ENCODE measurements around the gene AQP6.
A peak's percentile ranks its signal among the peaks of the same experiment; 100 is the strongest.

Gene AQP6

DNA sequence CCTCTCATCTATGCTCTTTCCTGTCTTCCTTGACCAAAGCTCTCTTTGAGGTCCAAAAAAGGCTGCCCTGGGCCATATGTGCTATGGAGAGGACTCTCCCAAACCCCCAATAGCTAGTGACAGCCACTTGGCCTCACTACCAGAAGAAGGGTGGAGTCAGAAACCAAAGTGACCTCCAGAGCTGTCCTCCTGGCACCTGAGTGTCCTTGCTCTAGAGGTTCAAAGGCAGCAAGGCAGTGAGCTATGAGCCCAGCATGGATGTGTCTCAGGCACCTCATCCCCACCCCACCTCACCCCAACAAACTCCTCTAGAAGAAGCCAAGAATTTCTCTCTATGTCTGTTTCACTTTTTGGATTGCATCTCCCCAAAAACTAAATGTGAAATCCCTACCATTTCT lies 15.2 kb upstream of the AQP6 start:
- no peak for DNase-seq

- DNase-seq, result no peak
Observed at GRCh38 chr12:49959685-49960473, 12.9 kb upstream of the AQP6 start.

DNA sequence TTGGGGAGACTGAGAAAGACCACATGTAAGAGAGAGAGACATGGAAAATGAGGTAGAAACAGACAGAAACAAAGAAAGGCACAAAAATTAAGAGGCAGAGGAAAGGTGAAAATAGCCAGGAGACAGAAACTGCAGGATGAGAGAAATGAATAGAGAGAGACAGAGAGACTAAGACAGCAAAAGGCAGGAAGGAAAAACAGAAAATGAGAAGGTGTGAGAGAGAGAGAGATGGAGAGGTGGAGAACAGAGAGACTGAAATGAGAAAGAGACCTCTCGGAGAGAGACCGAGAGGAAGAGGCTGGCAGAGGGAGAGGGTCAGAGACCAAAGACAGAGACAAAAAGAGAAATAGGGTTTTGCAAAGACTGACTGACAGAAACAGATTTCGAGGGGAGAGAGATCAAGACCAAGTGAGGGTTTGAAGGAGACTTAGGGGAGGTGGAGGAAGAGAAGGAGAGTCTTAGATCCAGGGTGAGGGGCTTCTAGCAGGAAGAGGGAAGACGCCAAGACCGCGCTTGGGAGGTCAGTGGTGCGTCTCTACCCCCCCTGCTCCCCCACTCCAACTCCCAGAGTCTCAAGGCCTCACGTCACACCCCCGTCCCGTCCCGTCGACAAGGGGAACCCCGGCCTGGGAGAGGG lies 12.2 kb upstream of the AQP6 start:
- DNase-seq, result no peak

GRCh38 chr12:49961111-49961922 lies 11.4 kb upstream of the AQP6 start, which contains the start of gene AQP5:
AQP5 (plus strand) TSS chr12:49961872; CDS start chr12:49962018, 146 bp downstream.
- no peak for DNase-seq

GRCh38 chr12:49961993-49962764 lies 10.6 kb upstream of the AQP6 start:
- DNase-seq, result no peak

GRCh38 chr12:49962861-49963765 lies 9.6 kb upstream of the AQP6 start:
- DNase-seq, result no peak

DNA sequence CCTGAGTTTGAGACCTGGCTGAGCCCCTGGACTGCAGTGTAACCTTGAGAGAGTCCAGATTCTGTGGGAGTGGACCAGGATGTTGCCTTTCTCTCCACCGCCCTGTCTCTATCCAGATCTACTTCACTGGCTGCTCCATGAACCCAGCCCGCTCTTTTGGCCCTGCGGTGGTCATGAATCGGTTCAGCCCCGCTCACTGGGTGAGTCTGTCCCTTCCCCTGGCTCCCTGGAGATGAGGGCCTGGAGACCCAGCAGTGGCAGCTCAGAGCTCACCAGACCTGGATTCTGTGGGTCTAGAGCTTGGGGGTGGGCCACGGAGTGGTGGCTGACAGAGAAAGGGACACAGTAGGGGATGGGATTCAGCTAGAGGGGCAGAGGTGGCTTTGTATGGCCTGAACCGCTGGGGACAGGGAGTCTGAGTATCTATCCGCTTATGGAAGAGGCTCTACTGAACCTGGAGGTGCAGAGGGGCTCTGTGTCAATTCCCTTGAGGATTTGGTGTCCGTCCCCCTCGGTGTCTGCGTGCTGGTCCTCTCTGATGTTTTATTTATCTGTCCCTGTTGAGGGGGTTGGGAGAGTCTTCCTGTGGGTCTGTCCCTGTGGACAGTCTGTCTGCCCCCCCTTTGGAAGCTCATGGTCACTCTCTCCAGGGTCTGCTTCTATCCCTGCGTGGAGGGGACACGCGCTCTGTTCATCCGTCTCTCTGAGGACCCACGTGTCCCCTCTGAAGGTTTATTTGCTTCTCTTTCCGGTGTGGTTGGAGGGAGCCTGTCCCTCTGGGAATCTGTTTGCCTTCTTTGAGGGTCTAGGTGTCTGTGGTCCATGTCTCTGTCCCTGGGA lies 8.6 kb upstream of the AQP6 start:
- DNase-seq, result no peak

GRCh38 chr12:49964849-49965624 lies 7.7 kb upstream of the AQP6 start:
- no peak for DNase-seq

- no peak for DNase-seq
Observed at GRCh38 chr12:49965836-49966235, 6.9 kb upstream of the AQP6 start.

GRCh38 chr12:49966511-49967041 lies 6.2 kb upstream of the AQP6 start:
- DNase-seq, result no peak

GRCh38 chr12:49967042-49967776 lies 5.5 kb upstream of the AQP6 start:
- peak; percentile 97 for DNase-seq

DNA sequence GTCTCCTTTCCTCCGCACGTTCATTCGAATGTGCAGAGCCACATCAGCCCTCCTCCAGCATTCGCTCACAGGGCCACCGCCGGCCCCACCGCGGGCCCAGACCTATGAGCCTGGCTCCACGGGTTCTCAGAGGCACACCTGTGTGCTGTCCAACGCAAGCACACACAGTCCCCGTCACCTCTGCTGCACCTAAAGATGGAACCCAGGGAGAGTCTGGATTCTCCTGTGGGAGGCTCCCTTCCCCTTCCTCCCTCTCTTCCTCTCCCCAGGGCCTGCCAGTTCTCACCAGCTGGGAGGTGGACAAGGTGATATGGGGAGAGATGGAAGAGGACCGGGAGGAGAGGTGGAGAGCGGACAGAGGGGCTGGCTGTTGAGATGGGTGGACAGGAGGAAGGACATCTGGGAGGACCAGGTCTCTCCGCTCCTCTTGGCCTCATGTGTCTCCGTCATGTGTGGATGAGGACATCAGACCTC lies 4.9 kb upstream of the AQP6 start:
- DNase-seq, result no peak

DNA sequence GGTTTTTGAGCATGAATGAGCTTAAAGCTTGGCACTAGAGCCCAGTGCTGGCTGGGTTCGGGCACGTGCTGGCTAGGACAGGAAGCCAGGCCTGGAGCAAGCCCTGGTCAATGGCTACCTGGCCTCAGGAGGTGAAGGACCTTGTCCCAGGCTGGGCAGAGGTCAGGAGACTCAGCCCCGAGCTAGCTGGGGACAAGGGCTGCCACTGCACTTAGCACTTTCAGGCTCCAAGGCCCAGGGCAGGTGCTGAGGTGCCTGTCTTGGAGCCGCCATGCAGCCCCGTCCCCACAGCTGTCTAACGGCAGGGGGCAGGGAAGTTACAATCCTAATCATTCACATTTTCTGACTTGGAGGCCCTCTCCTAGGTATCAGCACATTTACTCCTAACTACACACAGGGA lies 4.3 kb upstream of the AQP6 start:
- no peak for DNase-seq

DNA sequence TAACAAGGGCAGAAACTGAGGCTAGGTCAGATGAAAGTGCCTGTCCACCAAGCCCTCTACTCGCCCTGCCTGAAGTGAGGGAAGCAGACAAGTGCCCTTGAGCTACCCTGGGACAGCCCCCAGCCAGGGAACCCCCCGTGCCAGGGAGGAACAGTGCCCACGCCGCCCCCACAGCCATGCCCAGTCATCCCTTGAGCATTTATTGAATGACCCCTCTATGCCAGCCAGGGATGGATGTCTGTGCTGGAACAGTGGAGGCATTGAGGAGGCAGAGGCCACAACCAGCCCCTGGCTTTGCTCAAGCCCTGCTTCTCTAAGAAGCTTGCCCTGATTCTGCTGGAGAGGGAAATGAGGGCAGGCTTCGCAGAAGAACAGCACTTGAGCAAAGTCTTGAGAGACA lies 3.7 kb upstream of the AQP6 start:
- DNase-seq, result no peak

GRCh38 chr12:49969651-49970429 lies 2.9 kb upstream of the AQP6 start:
- DNase-seq, result no peak

- no peak for DNase-seq
Observed at GRCh38 chr12:49970658-49971057, 2.1 kb upstream of the AQP6 start.

DNA sequence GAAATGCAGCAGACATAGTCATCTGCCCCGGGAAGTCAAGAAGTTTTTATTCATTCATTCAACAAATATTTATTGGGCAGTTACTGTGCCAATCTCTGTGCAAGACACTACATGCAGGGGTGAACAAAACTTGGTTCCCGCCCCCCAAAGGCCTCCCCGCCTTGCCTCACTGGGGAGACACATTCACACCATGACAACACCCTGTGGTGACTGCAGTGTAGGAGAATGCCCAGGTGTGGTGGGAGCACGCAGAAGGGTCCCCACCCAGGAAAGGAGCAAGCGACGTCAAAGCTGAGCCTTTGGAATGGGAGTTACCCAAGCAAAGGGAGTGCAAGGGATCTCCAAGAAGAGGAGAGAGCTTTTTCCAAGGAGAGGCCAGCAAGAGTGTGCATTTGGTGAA lies 1.6 kb upstream of the AQP6 start:
- DNase-seq, result no peak

GRCh38 chr12:49972129-49972528 lies 618 bp upstream of the AQP6 start:
- DNase-seq, result no peak

All from T-helper 9 cell (primary cell).